B cell (primary cell): ENCODE data around the gene FIBCD1.

Source experiments
- CTCF ChIP-seq: fragments of 200-600 bp; IDR thresholded peaks from one replicate; pipeline ENCODE4 v1.8.0; 2022; ENCODE audit warnings: antibody characterized with exemption, mild to moderate bottlenecking
- EZH2 ChIP-seq: IDR thresholded peaks from 2 replicates; pipeline ENCODE4 v1.6.1; 2012; ENCODE audit warnings: borderline replicate concordance, low read depth, mild to moderate bottlenecking, moderate library complexity, low read length; ENCODE audit not compliant: insufficient read depth, poor library complexity, severe bottlenecking

- TF ChIP-seq CTCF (no peak), EZH2 (no peak)
These were observed 40.7 kb upstream of the FIBCD1 start for GRCh38 chr9:130979591-130980385.
